ENCODE measurements around the gene TTC7B.

Gene TTC7B

GRCh38 chr14:90750701-90751100 is 65.5 kb downstream of the TTC7B start:
- no peak overlapping the region for H3K4me3 ChIP-seq (ENCODE audit: low read length)
- no peaks in the 10 kb centered on the region for H3K27me3 ChIP-seq (ENCODE audit: insufficient read depth, low read length)
- peaks cover 1% of the 10 kb centered on the region for H3K36me3 ChIP-seq (ENCODE audit: insufficient read depth, low read length)
- no peaks in the 10 kb centered on the region for H3K4me1 ChIP-seq (ENCODE audit: insufficient read depth, low read length)
- H2AFZ ChIP-seq (ENCODE audit: low read depth, low read length) = no peak overlapping the region
- no peaks in the 10 kb centered on the region for H3K9me3 ChIP-seq (ENCODE audit: low read length)

DNA sequence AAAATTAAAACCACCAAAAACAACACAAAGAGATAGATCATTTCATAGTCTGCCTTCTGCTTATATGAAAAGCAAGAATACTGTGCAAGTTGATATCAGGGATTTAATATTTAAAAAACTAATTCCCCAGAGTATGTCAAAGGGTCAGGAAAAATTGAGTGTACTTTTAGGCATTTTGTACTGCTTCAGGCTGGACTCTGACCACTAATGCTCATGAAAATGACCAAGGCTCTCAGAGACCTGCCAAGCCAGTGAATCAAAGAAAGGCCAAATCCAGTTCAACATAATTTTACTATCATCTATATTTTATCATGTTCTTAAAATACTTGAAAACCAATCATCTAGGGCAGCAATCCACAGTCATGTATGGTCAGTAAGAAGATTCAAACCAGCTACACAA is 66.0 kb downstream of the TTC7B start:
- no peaks in the 10 kb centered on the region for H3K4me1 ChIP-seq (ENCODE audit: insufficient read depth, low read length)
- H2AFZ ChIP-seq (ENCODE audit: low read depth, low read length) = no peak overlapping the region
- no peaks in the 10 kb centered on the region for H3K27me3 ChIP-seq (ENCODE audit: insufficient read depth, low read length)
- no peak overlapping the region for H3K4me3 ChIP-seq (ENCODE audit: low read length)
- H3K36me3 ChIP-seq (ENCODE audit: insufficient read depth, low read length) = peaks cover 1% of the 10 kb centered on the region
- H3K9me3 ChIP-seq (ENCODE audit: low read length) = no peaks in the 10 kb centered on the region

DNA sequence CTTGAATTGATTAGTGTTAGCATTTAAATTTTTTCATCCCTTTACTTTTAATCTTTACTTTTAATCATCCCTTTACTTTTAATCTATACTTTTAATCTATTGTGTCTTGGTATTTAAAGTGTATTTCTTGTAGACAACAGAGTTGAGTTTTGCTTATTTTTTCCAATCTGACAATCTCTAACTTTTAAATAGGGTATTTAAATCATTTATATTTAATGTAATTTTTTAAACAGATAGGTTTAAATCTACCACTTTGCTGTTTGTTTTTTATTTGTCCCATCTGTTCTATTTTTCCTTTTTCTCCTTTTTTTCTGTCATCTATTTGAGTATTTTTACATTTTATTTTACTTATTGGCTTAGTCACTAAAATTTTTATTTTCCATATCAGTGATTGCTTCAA is 68.3 kb downstream of the TTC7B start:
- no peak overlapping the region for H2AFZ ChIP-seq (ENCODE audit: low read depth, low read length)
- H3K9me3 ChIP-seq (ENCODE audit: low read length) = no peaks in the 10 kb centered on the region
- no peaks in the 10 kb centered on the region for H3K4me1 ChIP-seq (ENCODE audit: insufficient read depth, low read length)
- H3K4me3 ChIP-seq (ENCODE audit: low read length) = no peak overlapping the region
- H3K36me3 ChIP-seq (ENCODE audit: insufficient read depth, low read length) = peaks cover 15% of the 10 kb centered on the region
- no peaks in the 10 kb centered on the region for H3K27me3 ChIP-seq (ENCODE audit: insufficient read depth, low read length)

- Histone ChIP-seq H3K4me3 (ENCODE audit: low read length) (no peak overlapping the region), H3K9me3 (ENCODE audit: low read length) (no peaks in the 10 kb centered on the region), H3K27me3 (ENCODE audit: insufficient read depth, low read length) (no peaks in the 10 kb centered on the region), H3K36me3 (ENCODE audit: insufficient read depth, low read length) (peaks cover 15% of the 10 kb centered on the region), H3K4me1 (ENCODE audit: insufficient read depth, low read length) (no peaks in the 10 kb centered on the region), H2AFZ (ENCODE audit: low read depth, low read length) (no peak overlapping the region)
These were observed 72.4 kb downstream of the TTC7B start for GRCh38 chr14:90743826-90744225.

GRCh38 chr14:90743425-90743824 is 72.8 kb downstream of the TTC7B start:
- Histone ChIP-seq H2AFZ (ENCODE audit: low read depth, low read length) (no peak overlapping the region), H3K4me3 (ENCODE audit: low read length) (no peak overlapping the region), H3K9me3 (ENCODE audit: low read length) (no peaks in the 10 kb centered on the region), H3K36me3 (ENCODE audit: insufficient read depth, low read length) (peaks cover 15% of the 10 kb centered on the region), H3K27me3 (ENCODE audit: insufficient read depth, low read length) (no peaks in the 10 kb centered on the region), H3K4me1 (ENCODE audit: insufficient read depth, low read length) (no peaks in the 10 kb centered on the region)

- Histone ChIP-seq H3K9me3 (ENCODE audit: low read length) (no peaks in the 10 kb centered on the region), H2AFZ (ENCODE audit: low read depth, low read length) (no peak overlapping the region)
These were observed 73.5 kb downstream of the TTC7B start for GRCh38 chr14:90742729-90743128.

GRCh38 chr14:90742252-90742651 is 74.0 kb downstream of the TTC7B start:
- Histone ChIP-seq H3K4me1 (ENCODE audit: insufficient read depth, low read length) (no peaks in the 10 kb centered on the region), H3K27me3 (ENCODE audit: insufficient read depth, low read length) (no peaks in the 10 kb centered on the region), H2AFZ (ENCODE audit: low read depth, low read length) (no peak overlapping the region), H3K9me3 (ENCODE audit: low read length) (no peaks in the 10 kb centered on the region), H3K4me3 (ENCODE audit: low read length) (no peak overlapping the region), H3K36me3 (ENCODE audit: insufficient read depth, low read length) (peaks cover 15% of the 10 kb centered on the region)

More at GRCh38 chr14:90742729-90743128, 73.5 kb downstream of the TTC7B start:
- Histone ChIP-seq H3K36me3 (ENCODE audit: insufficient read depth, low read length) (peaks cover 15% of the 10 kb centered on the region), H3K4me1 (ENCODE audit: insufficient read depth, low read length) (no peaks in the 10 kb centered on the region), H3K4me3 (ENCODE audit: low read length) (no peak overlapping the region), H3K27me3 (ENCODE audit: insufficient read depth, low read length) (no peaks in the 10 kb centered on the region)

GRCh38 chr14:90741682-90741946 is 74.6 kb downstream of the TTC7B start:
- no peak overlapping the region for H3K4me3 ChIP-seq (ENCODE audit: low read length)
- peaks cover 15% of the 10 kb centered on the region for H3K36me3 ChIP-seq (ENCODE audit: insufficient read depth, low read length)
- H3K4me1 ChIP-seq (ENCODE audit: insufficient read depth, low read length) = no peaks in the 10 kb centered on the region
- H2AFZ ChIP-seq (ENCODE audit: low read depth, low read length) = no peak overlapping the region
- no peaks in the 10 kb centered on the region for H3K9me3 ChIP-seq (ENCODE audit: low read length)
- H3K27me3 ChIP-seq (ENCODE audit: insufficient read depth, low read length) = no peaks in the 10 kb centered on the region

GRCh38 chr14:90740946-90741681 is 75.1 kb downstream of the TTC7B start:
- Histone ChIP-seq H3K4me3 (ENCODE audit: low read length) (no peak overlapping the region), H3K9me3 (ENCODE audit: low read length) (no peaks in the 10 kb centered on the region), H2AFZ (ENCODE audit: low read depth, low read length) (no peak overlapping the region), H3K27me3 (ENCODE audit: insufficient read depth, low read length) (no peaks in the 10 kb centered on the region), H3K36me3 (ENCODE audit: insufficient read depth, low read length) (peaks cover 15% of the 10 kb centered on the region), H3K4me1 (ENCODE audit: insufficient read depth, low read length) (no peaks in the 10 kb centered on the region)

DNA sequence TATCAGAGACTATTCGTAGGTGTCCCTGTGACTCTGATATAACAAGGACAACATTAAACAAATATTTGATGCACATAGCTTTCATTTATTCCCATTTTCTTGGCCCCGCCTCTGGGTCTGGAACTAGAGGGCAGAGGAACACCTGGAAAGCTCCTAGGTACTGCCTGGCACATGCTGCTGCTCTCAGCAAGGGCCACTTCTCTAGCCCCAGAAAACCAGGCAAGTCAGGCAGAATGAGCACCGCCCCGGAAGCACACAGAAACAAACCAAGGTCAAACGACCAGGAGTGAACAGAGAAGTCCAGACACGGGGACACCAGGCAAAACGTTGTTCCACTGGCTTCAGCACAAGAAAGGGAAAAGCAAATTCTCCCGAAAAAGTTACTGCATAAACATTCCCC is 76.1 kb downstream of the TTC7B start:
- no peaks in the 10 kb centered on the region for H3K27me3 ChIP-seq (ENCODE audit: insufficient read depth, low read length)
- H2AFZ ChIP-seq (ENCODE audit: low read depth, low read length) = no peak overlapping the region
- H3K4me3 ChIP-seq (ENCODE audit: low read length) = no peak overlapping the region
- no peaks in the 10 kb centered on the region for H3K4me1 ChIP-seq (ENCODE audit: insufficient read depth, low read length)
- H3K9me3 ChIP-seq (ENCODE audit: low read length) = no peaks in the 10 kb centered on the region
- H3K36me3 ChIP-seq (ENCODE audit: insufficient read depth, low read length) = peaks cover 13% of the 10 kb centered on the region

- H2AFZ ChIP-seq (ENCODE audit: low read depth, low read length) = no peak overlapping the region
- no peaks in the 10 kb centered on the region for H3K4me1 ChIP-seq (ENCODE audit: insufficient read depth, low read length)
- no peaks in the 10 kb centered on the region for H3K9me3 ChIP-seq (ENCODE audit: low read length)
- no peak overlapping the region for H3K4me3 ChIP-seq (ENCODE audit: low read length)
- H3K36me3 ChIP-seq (ENCODE audit: insufficient read depth, low read length) = peaks cover 9% of the 10 kb centered on the region
- H3K27me3 ChIP-seq (ENCODE audit: insufficient read depth, low read length) = no peaks in the 10 kb centered on the region
These were observed 76.7 kb downstream of the TTC7B start for GRCh38 chr14:90739318-90740068.

GRCh38 chr14:90733139-90733808 is 83.0 kb downstream of the TTC7B start:
- no peaks in the 10 kb centered on the region for H3K36me3 ChIP-seq (ENCODE audit: insufficient read depth, low read length)
- no peaks in the 10 kb centered on the region for H3K4me1 ChIP-seq (ENCODE audit: insufficient read depth, low read length)
- H3K4me3 ChIP-seq (ENCODE audit: low read length) = no peak overlapping the region
- H3K27me3 ChIP-seq (ENCODE audit: insufficient read depth, low read length) = no peaks in the 10 kb centered on the region
- H2AFZ ChIP-seq (ENCODE audit: low read depth, low read length) = no peak overlapping the region
- peaks cover 2% of the 10 kb centered on the region for H3K9me3 ChIP-seq (ENCODE audit: low read length)

DNA sequence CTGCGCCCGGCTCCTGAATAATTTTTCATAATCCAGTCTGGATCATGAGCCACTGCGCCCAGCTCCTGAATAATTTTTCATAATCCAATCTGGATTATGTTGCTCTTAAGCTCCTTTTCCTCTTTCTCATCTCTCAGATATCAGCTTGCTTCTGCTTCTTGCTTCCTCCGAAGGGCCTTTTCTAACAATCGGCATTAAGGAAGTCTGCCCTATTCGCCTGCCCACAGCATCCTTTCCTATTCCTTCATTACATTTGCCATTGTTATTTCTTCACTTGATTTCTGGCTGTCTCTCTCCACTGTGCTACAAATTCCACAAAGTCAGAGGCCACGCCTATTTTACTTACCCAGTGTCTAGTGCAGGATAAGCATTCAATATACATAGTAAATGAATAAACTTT is 83.5 kb downstream of the TTC7B start:
- Histone ChIP-seq H3K9me3 (ENCODE audit: low read length) (peaks cover 2% of the 10 kb centered on the region), H3K36me3 (ENCODE audit: insufficient read depth, low read length) (no peaks in the 10 kb centered on the region), H2AFZ (ENCODE audit: low read depth, low read length) (no peak overlapping the region), H3K4me3 (ENCODE audit: low read length) (no peak overlapping the region), H3K27me3 (ENCODE audit: insufficient read depth, low read length) (no peaks in the 10 kb centered on the region), H3K4me1 (ENCODE audit: insufficient read depth, low read length) (no peaks in the 10 kb centered on the region)
